H9 (cell line): Measurements from ENCODE around the gene LDLRAD4. TPM values are rescaled to one million over a fixed set of nuclear protein-coding genes. Genes with fewer than 3 reads are reported as not detected.

Experiments used
- DNase-seq: peaks from one replicate; pipeline ENCODE4 v3.0.0-alpha.2; 2017
- H2AFZ ChIP-seq: one replicate; pipeline ENCODE4 v1.6.1; 2013; ENCODE audit warnings: mild to moderate bottlenecking, low read length, control low read depth, moderate library complexity
- H2AK5ac ChIP-seq: 2 replicates; pipeline ENCODE4 v1.6.1; 2013; ENCODE audit warnings: low read length, control low read depth, mixed read lengths; ENCODE audit not compliant: insufficient read length
- H2BK120ac ChIP-seq: one replicate; pipeline ENCODE4 v1.6.1; 2013; ENCODE audit warnings: low read depth, mild to moderate bottlenecking, low read length, control low read depth, inconsistent platforms; ENCODE audit not compliant: poor library complexity, severe bottlenecking
- H2BK12ac ChIP-seq: 2 replicates; pipeline ENCODE4 v1.6.1; 2013; ENCODE audit warnings: low read length, control low read depth, mixed read lengths, low read depth; ENCODE audit not compliant: insufficient read length
- H2BK15ac ChIP-seq: 2 replicates; pipeline ENCODE4 v1.6.1; 2013; ENCODE audit warnings: low read depth, low read length, control low read depth
- H2BK20ac ChIP-seq: one replicate; pipeline ENCODE4 v1.6.1; 2013; ENCODE audit warnings: low read depth, mild to moderate bottlenecking, low read length, control low read depth, inconsistent platforms; ENCODE audit not compliant: poor library complexity, severe bottlenecking
- H2BK5ac ChIP-seq: 2 replicates; pipeline ENCODE4 v1.6.1; 2013; ENCODE audit warnings: low read length, control low read depth, mixed read lengths; ENCODE audit not compliant: insufficient read length
- H3K14ac ChIP-seq: 2 replicates; pipeline ENCODE4 v1.6.1; 2013; ENCODE audit warnings: low read length, control low read depth; ENCODE audit not compliant: insufficient read depth
- H3K18ac ChIP-seq: 2 replicates; pipeline ENCODE4 v1.6.1; 2013; ENCODE audit warnings: low read depth, mild to moderate bottlenecking, mixed read lengths, low read length, control low read depth; ENCODE audit not compliant: insufficient read length
- H3K23ac ChIP-seq: 2 replicates; pipeline ENCODE4 v1.6.1; 2013; ENCODE audit warnings: low read length, control low read depth, mixed read lengths, low read depth; ENCODE audit not compliant: insufficient read length
- H3K23me2 ChIP-seq: 2 replicates; pipeline ENCODE4 v1.6.1; 2013; ENCODE audit warnings: low read depth, mild to moderate bottlenecking, mixed read lengths, low read length, control low read depth; ENCODE audit not compliant: insufficient read length, poor library complexity, severe bottlenecking
- H3K27ac ChIP-seq: 2 replicates; pipeline ENCODE4 v1.5.1; 2013; ENCODE audit warnings: low read length, control low read depth, mixed read lengths, low read depth; ENCODE audit not compliant: insufficient read length
- H3K27me3 ChIP-seq: 2 replicates; pipeline ENCODE4 v1.6.1; 2013; ENCODE audit warnings: low read length, control low read depth, inconsistent platforms; ENCODE audit not compliant: insufficient read depth
- H3K4ac ChIP-seq: 2 replicates; pipeline ENCODE4 v1.6.1; 2013; ENCODE audit warnings: low read depth, mild to moderate bottlenecking, control low read depth, inconsistent platforms, low read length, moderate library complexity
- H3K4me1 ChIP-seq: 2 replicates; pipeline ENCODE4 v1.6.1; 2013; ENCODE audit warnings: low read length, control low read depth, inconsistent platforms; ENCODE audit not compliant: insufficient read depth
- H3K4me2 ChIP-seq: 2 replicates; pipeline ENCODE4 v1.6.1; 2013; ENCODE audit warnings: low read length, control low read depth, mixed read lengths; ENCODE audit not compliant: insufficient read length, insufficient read depth
- H3K56ac ChIP-seq: 2 replicates; pipeline ENCODE4 v1.6.1; 2013; ENCODE audit warnings: low read depth, mild to moderate bottlenecking, mixed read lengths, low read length, control low read depth; ENCODE audit not compliant: insufficient read length
- H3K79me1 ChIP-seq: 2 replicates; pipeline ENCODE4 v1.6.1; 2013; ENCODE audit warnings: low read depth, mild to moderate bottlenecking, moderate library complexity, low read length, control low read depth, inconsistent platforms; ENCODE audit not compliant: insufficient read depth, poor library complexity, severe bottlenecking
- H3K79me2 ChIP-seq: 2 replicates; pipeline ENCODE4 v1.6.1; 2013; ENCODE audit warnings: low read length, control low read depth, inconsistent platforms; ENCODE audit not compliant: insufficient read depth
- H3K9ac ChIP-seq: 2 replicates; pipeline ENCODE4 v1.6.1; 2013; ENCODE audit warnings: low read length, control low read depth, mixed read lengths; ENCODE audit not compliant: insufficient read length; ENCODE audit errors: extremely low read depth
- H3K9me3 ChIP-seq: one replicate; pipeline ENCODE4 v1.6.1; 2013; ENCODE audit warnings: low read depth, low read length, inconsistent platforms; ENCODE audit not compliant: control insufficient read depth
- H3T11ph ChIP-seq: one replicate; pipeline ENCODE4 v1.6.1; 2013; ENCODE audit warnings: mild to moderate bottlenecking, low read length, control low read depth, inconsistent platforms
- H4K20me1 ChIP-seq: one replicate; pipeline ENCODE4 v1.6.1; 2013; ENCODE audit not compliant: control insufficient read depth, insufficient read length, insufficient read depth
- H4K5ac ChIP-seq: 2 replicates; pipeline ENCODE4 v1.6.1; 2013; ENCODE audit warnings: low read depth, mild to moderate bottlenecking, mixed read lengths, low read length, control low read depth; ENCODE audit not compliant: insufficient read length
- H4K8ac ChIP-seq: replicated peaks from 2 replicates; pipeline ENCODE4 v1.6.1; 2013; ENCODE audit warnings: low read length, control low read depth, mixed read lengths, low read depth; ENCODE audit not compliant: insufficient read length
- H4K91ac ChIP-seq: 2 replicates; pipeline ENCODE4 v1.6.1; 2013; ENCODE audit warnings: low read depth, mild to moderate bottlenecking, moderate library complexity, mixed read lengths, low read length, control low read depth; ENCODE audit not compliant: insufficient read length
- H3K27ac Mint-ChIP-seq, 3 experiments: 2 replicates in 2 of 3; 3 replicates in 1 of 3; pipeline ENCODE4 v1.8.0; 2020 to 2021; ENCODE audit warnings: mixed read lengths in 3 of 3, mild to moderate bottlenecking in 1 of 3, moderate library complexity in 1 of 3
- H3K27me3 Mint-ChIP-seq: 2 replicates; pipeline ENCODE4 v1.8.0; 2021; ENCODE audit warnings: low read depth, mild to moderate bottlenecking, moderate library complexity, mixed read lengths
- H3K36me3 Mint-ChIP-seq, 3 experiments: 2 replicates in 2 of 3; 3 replicates in 1 of 3; pipeline ENCODE4 v1.8.0; 2020 to 2021; ENCODE audit warnings: low read depth in 3 of 3, mixed read lengths in 3 of 3; ENCODE audit not compliant: insufficient read depth in 1 of 3
- H3K4me1 Mint-ChIP-seq, 2 experiments: 2 replicates each; pipeline ENCODE4 v1.8.0; 2020; ENCODE audit warnings: mixed read lengths in 2 of 2
- H3K4me3 Mint-ChIP-seq, 2 experiments: 2 replicates in 1 of 2; 3 replicates in 1 of 2; pipeline ENCODE4 v1.8.0; 2020 to 2021; ENCODE audit warnings: mild to moderate bottlenecking in 2 of 2, mixed read lengths in 2 of 2, moderate library complexity in 1 of 2
- H3K9me3 Mint-ChIP-seq, 2 experiments: 2 replicates in 1 of 2; 3 replicates in 1 of 2; pipeline ENCODE4 v1.8.0; 2020; ENCODE audit warnings: mild to moderate bottlenecking in 2 of 2, mixed read lengths in 2 of 2, moderate library complexity in 1 of 2
- CTCF ChIP-seq: fragments of 200-600 bp; sonication (generic); conservative IDR thresholded peaks from 3 replicates; pipeline ENCODE4 v1.8.0; 2021; ENCODE audit warnings: antibody characterized with exemption, mild to moderate bottlenecking
- WGBS: extraction: QIAGEN DNeasy Blood & Tissue Kit; methylation state at CpG from one replicate; pipeline ENCODE4 v1.1.7; 2013; ENCODE audit warnings: missing lambda C conversion rate, low lambda C conversion rate, mixed read lengths; ENCODE audit not compliant: insufficient read length; ENCODE audit errors: extremely low coverage; 5-methylcytosine and 5-hydroxymethylcytosine counted together
- total RNA-seq: library from RNA; stranded (reverse); gene quantifications from 2 replicates; pipeline ENCODE4 v1.2.1, GENCODE V29; 2021

Gene LDLRAD4
- total RNA-seq, 1 experiment from 2014 or later = 3.9 TPM

GRCh38 chr18:13587001-13587400 lies 368.4 kb downstream of the LDLRAD4 start:
- no peak overlapping the region for H4K91ac ChIP-seq
- Mint-ChIP-seq H3K4me1 (peaks cover 0 to 2% of the 10 kb centered on the region in 2 experiments; a peak in 1 of 4 replicates), H3K4me3 (no peak overlapping the region), H3K27ac (0 out of 7 replicates have a peak overlapping the region, but pooled peaks of 1 of the 3 experiments have one; percentile 15), H3K36me3 (no peaks in the 10 kb centered on the region), H3K9me3 (peaks cover 0 to 2% of the 10 kb centered on the region in 2 experiments; a peak in 1 of 5 replicates), H3K27me3 (no peaks in the 10 kb centered on the region)
- H3K79me2 ChIP-seq = no peaks in the 10 kb centered on the region
- no peak overlapping the region for H2BK20ac ChIP-seq
- no peak overlapping the region for H3K4ac ChIP-seq
- H3K9ac ChIP-seq = no peak overlapping the region
- H3K18ac ChIP-seq = no peak overlapping the region
- no peaks in the 10 kb centered on the region for H3K4me1 ChIP-seq
- H2BK12ac ChIP-seq = no peak overlapping the region
- WGBS = no CpG with 5 or more reads among the region's 1 CpG
- H3K4me2 ChIP-seq = no peak overlapping the region
- no peak overlapping the region for H3K14ac ChIP-seq
- no peak overlapping the region for H3K56ac ChIP-seq
- no peaks in the 10 kb centered on the region for H3K27me3 ChIP-seq
- no peak overlapping the region for H4K5ac ChIP-seq
- H3K23ac ChIP-seq = no peak overlapping the region
- no peak overlapping the region for H2AFZ ChIP-seq
- peaks cover 5% of the 10 kb centered on the region for H4K20me1 ChIP-seq
- H3K9me3 ChIP-seq = no peaks in the 10 kb centered on the region
- no peak overlapping the region for H3K27ac ChIP-seq
- H2BK15ac ChIP-seq = no peak overlapping the region
- no peaks in the 10 kb centered on the region for H3K79me1 ChIP-seq
- no peak overlapping the region for H2BK120ac ChIP-seq
- no peak overlapping the region for H4K8ac ChIP-seq
- H2AK5ac ChIP-seq = no peak overlapping the region
- peaks cover 3% of the 10 kb centered on the region for H3K23me2 ChIP-seq
- no peak overlapping the region for H2BK5ac ChIP-seq
- no peak for TF ChIP-seq CTCF
- DNase-seq = no peak
- H3T11ph ChIP-seq = no peak overlapping the region
